ENCODE measurements around the gene ARHGEF2.

- TF ChIP-seq CTCF (conservative IDR thresholded peaks at IDR 0.05; ENCODE audit: low read length) (no peak), EZH2phosphoT487 (IDR thresholded peaks at IDR 0.05; ENCODE audit: borderline replicate concordance, low read depth, low read length) (no peak)
Observed at GRCh38 chr1:155977690-155978324, 540 bp downstream of the ARHGEF2 start.
